GM12878 (cell line): ENCODE data around the gene ATP1A1. TPM values are rescaled to one million over a fixed set of nuclear protein-coding genes. Genes with fewer than 3 reads are reported as not detected.
A peak's percentile ranks its signal among the peaks of the same experiment; 100 is the strongest.

Source experiments
- ATAC-seq: fragments of 200-7000 bp; cut with Tn5 transposase; 3 replicates; pipeline ENCODE4 v1.9.1; 2020; ENCODE audit warnings: mild to moderate bottlenecking, moderate library complexity
- BruUV-seq: library from RNA; stranded (reverse); fragments of 400-500 nt; replicated peaks from 2 replicates; lab custom pipeline; 2021; lab: Mats Ljungman, UMichigan
- CTCF ChIA-PET: fragments of 300-600 bp; sonication (Branson Sonifier 250); formaldehyde crosslinking; extraction: SDS; loops from one replicate; lab custom pipeline; 2021; ENCODE audit warnings: inconsistent platforms; lab: Yijun Ruan, JAX
- POLR2A ChIA-PET: fragments of 350-600 bp; formaldehyde crosslinking; extraction: SDS; loops from one replicate; lab custom pipeline; 2021; ENCODE audit warnings: inconsistent platforms; lab: Charles Lee
- RAD21 ChIA-PET: fragments of 300-600 bp; sonication (Branson Sonifier 250); formaldehyde crosslinking; loops from one replicate; lab custom pipeline; 2023; ENCODE audit warnings: antibody characterized with exemption; ENCODE audit not compliant: unreplicated experiment; lab: Charles Lee
- SMC1A ChIA-PET: fragments of 300-600 bp; sonication (Branson Sonifier 250); formaldehyde crosslinking; loops from one replicate; lab custom pipeline; 2023; ENCODE audit not compliant: unreplicated experiment, uncharacterized antibody; lab: Charles Lee
- DNase-seq: peaks from one replicate; pipeline ENCODE4 v3.0.0-alpha.2; 2011; ENCODE audit warnings: low read depth, low spot score
- FAIRE-seq: peaks from 3 replicates; lab custom pipeline; 2011; peaks lifted over from hg19 to GRCh38; lab: Jason Lieb, UNC
- H2AFZ ChIP-seq: 2 replicates; pipeline ENCODE4 v1.6.0; 2011; ENCODE audit warnings: low read depth, low read length, control low read depth; ENCODE audit not compliant: control insufficient read depth
- H3K27ac ChIP-seq: 2 replicates; pipeline ENCODE4 v1.5.1; 2011; ENCODE audit warnings: control low read depth; ENCODE audit not compliant: control insufficient read depth, insufficient read depth
- H3K27me3 ChIP-seq, 2 experiments: replicated peaks in 1 of 2; 2 replicates each; pipeline versions ENCODE4 v1.6.0 to v1.6.1; 2011; ENCODE audit warnings: low read length in 1 of 2; ENCODE audit not compliant: control insufficient read depth in 2 of 2, insufficient read depth in 2 of 2
- H3K36me3 ChIP-seq, 2 experiments: 2 replicates each; pipeline ENCODE4 v1.5.1; 2011; ENCODE audit warnings: low read length in 1 of 2; ENCODE audit not compliant: control insufficient read depth in 2 of 2, insufficient read depth in 2 of 2
- H3K4me1 ChIP-seq: 2 replicates; pipeline ENCODE4 v1.6.1; 2011; ENCODE audit warnings: mild to moderate bottlenecking, low read length, moderate library complexity, mixed read lengths; ENCODE audit not compliant: control insufficient read depth, insufficient read depth
- H3K4me2 ChIP-seq: 2 replicates; pipeline ENCODE4 v1.6.0; 2011; ENCODE audit warnings: control low read depth; ENCODE audit not compliant: control insufficient read depth, insufficient read depth
- H3K4me3 ChIP-seq: fragments of 200-600 bp; sonication (generic); 2 replicates; pipeline ENCODE4 v1.5.1; 2016
- H3K79me2 ChIP-seq: 2 replicates; pipeline ENCODE4 v1.6.0; 2011; ENCODE audit warnings: low read length; ENCODE audit not compliant: control insufficient read depth, insufficient read depth
- H3K9ac ChIP-seq: 2 replicates; pipeline ENCODE4 v1.8.0; 2011; ENCODE audit warnings: low read length, control low read depth, mixed read lengths; ENCODE audit not compliant: control insufficient read depth, insufficient read depth
- H3K9me3 ChIP-seq: replicated peaks from 3 replicates; pipeline ENCODE4 v1.5.1; 2011; ENCODE audit warnings: mild to moderate bottlenecking, low read length; ENCODE audit not compliant: control insufficient read depth, insufficient read depth
- H4K20me1 ChIP-seq: 2 replicates; pipeline ENCODE4 v1.6.0; 2011; ENCODE audit not compliant: control insufficient read depth, insufficient read depth
- DPF2 ChIP-seq: fragments of 450-650 bp; IDR thresholded peaks from 2 replicates; pipeline ENCODE4 v1.6.1; 2017; ENCODE audit warnings: mild to moderate bottlenecking
- GATAD2B ChIP-seq: fragments of 450-650 bp; conservative IDR thresholded peaks from 2 replicates; pipeline ENCODE4 v1.6.1; 2017; ENCODE audit warnings: low read depth, mild to moderate bottlenecking, moderate library complexity
- NR2C1 ChIP-seq: fragments of 450-650 bp; IDR thresholded peaks from 2 replicates; pipeline ENCODE4 v1.6.1; 2017; ENCODE audit warnings: antibody characterized with exemption, mild to moderate bottlenecking, moderate library complexity
- NRF1 ChIP-seq: conservative IDR thresholded peaks from 2 replicates; pipeline ENCODE4 v1.6.1; 2011; ENCODE audit warnings: mild to moderate bottlenecking, low read depth, low read length, improper control_type of control experiment
- RAD21 ChIP-seq: IDR thresholded peaks from 2 replicates; pipeline ENCODE4 v1.6.1; 2011; ENCODE audit warnings: mild to moderate bottlenecking, low read depth, low read length, moderate library complexity; ENCODE audit not compliant: insufficient read depth
- STAT1 ChIP-seq: fragments of 450-650 bp; conservative IDR thresholded peaks from 2 replicates; pipeline ENCODE4 v1.6.1; 2014; ENCODE audit warnings: antibody characterized with exemption, mild to moderate bottlenecking
- STAT3 ChIP-seq: IDR thresholded peaks from 2 replicates; pipeline ENCODE4 v1.6.1; 2011; ENCODE audit warnings: low read depth, low read length, improper control_type of control experiment
- YY1 ChIP-seq: IDR thresholded peaks from 2 replicates; pipeline ENCODE4 v1.6.1; 2011; ENCODE audit warnings: low read depth, mild to moderate bottlenecking, low read length
- ZBTB4 ChIP-seq: fragments of 450-650 bp; formaldehyde crosslinking; IDR thresholded peaks from 2 replicates; pipeline ENCODE4 v1.4.0; 2022; ENCODE audit warnings: mild to moderate bottlenecking, moderate library complexity
- WGBS: methylation state at CpG from one replicate; pipeline ENCODE4 v1.1.6; 2016; ENCODE audit warnings: low lambda C conversion rate; ENCODE audit not compliant: insufficient replicate concordance, insufficient coverage; ENCODE audit errors: missing lambda C conversion rate; 5-methylcytosine and 5-hydroxymethylcytosine counted together
- in situ Hi-C: fragments of 300-500 bp; cut with MboI; formaldehyde crosslinking; loops from 9 replicates; pipeline ENCODE4 v1.14.3; 2018; ENCODE audit warnings: mixed read lengths
- intact Hi-C: fragments of 100-400 bp; cut with micrococcal nuclease; formaldehyde crosslinking; loops from one replicate; pipeline ENCODE4 v1.14.2; 2022; ENCODE audit not compliant: unreplicated experiment
- polyA plus RNA-seq, 11 experiments: library from polyadenylated mRNA; depleted of rRNA in 4 of 11; unstranded in 6 of 11; stranded (reverse) in 5 of 11; fragments of >200 nt; fragmentation: Nextera tagmentation in 4 of 11; fragmentation: Illumina TruSeq in 1 of 11; extraction: Ambion mirVana in 4 of 11; extraction: Trizol in 1 of 11; gene quantifications; 1 replicate in 1 of 11; 2 replicates in 10 of 11; pipeline versions ENCODE4 v1.2.1 to v1.2.3, GENCODE V29; 2011 to 2016; ENCODE audit warnings: inconsistent platforms in 2 of 11, missing spikeins in 2 of 11, low read depth in 1 of 11
- total RNA-seq, 4 experiments: library from RNA; depleted of rRNA in 3 of 4; stranded (reverse); fragments of >200 nt in 3 of 4; fragmentation: Illumina TruSeq in 1 of 4; extraction: Trizol in 1 of 4; gene quantifications; 2 replicates each; pipeline versions ENCODE4 v1.2.1 to v1.2.3, GENCODE V29; 2013 to 2021
- TF ChIP-seq, protein P1 (sequence below): IDR thresholded peaks from 2 replicates; pipeline ENCODE4 v1.6.1; 2012; ENCODE audit warnings: low read depth, low read length, improper control_type of control experiment

The ATP1A1 gene
- total and polyA plus RNA-seq, 10 of the 15 experiments (the other 5 are each of a cell fraction or from before 2014, with no cell fraction given), result 113 to 566 (median 313) TPM

GRCh38 chr1:116334015-116334547 is 39.0 kb upstream of the ATP1A1 start (continued):
- TF ChIP-seq, protein P1, sequence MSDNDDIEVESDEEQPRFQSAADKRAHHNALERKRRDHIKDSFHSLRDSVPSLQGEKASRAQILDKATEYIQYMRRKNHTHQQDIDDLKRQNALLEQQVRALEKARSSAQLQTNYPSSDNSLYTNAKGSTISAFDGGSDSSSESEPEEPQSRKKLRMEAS, result no peak
- TF ChIP-seq NR2C1 (no peak), GATAD2B (no peak)

DNA sequence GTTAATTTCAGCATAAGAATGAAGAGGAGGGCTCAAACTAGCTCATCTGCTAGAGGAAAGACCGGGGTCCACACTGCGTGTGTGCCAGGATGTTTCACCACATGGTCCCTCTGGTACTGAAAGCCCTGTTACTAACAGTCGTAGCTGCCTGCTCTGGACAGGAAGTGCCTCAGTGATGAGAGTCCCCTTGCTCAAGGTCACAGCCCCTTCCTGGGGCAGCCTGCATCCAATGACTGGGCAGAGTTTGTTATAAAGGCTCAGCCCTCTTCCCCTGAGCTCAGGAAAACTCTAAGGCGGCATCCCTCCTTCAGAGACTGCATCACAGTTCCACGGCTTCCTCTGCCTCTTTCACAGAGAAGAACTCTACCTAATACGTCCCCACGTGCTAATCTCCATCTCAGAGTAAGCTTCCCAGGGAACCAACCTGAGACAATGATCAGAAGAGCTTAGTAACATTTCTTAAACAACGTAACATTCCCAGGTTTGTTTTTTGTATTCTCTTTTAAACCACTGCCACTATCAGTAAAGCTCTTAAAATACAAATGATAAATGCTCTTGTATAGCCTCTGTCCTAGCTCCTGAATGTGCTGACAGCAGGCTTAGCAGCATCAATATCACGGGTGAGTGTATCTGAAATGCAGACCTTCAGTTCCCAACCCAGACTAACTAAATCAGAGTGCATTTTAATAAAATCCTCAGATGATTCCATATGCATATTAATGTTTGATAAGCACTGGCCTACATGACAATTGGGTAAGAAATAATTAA is 38.0 kb upstream of the ATP1A1 start:
- no TSS peak for BruUV-seq
- H2AFZ ChIP-seq, result no peak overlapping the region

More for the DNA sequence above, 38.0 kb upstream of the ATP1A1 start:
- Histone ChIP-seq H3K27ac (no peak overlapping the region), H3K27me3 (no peaks in the 10 kb centered on the region), H4K20me1 (no peaks in the 10 kb centered on the region), H3K4me2 (no peak overlapping the region), H3K4me3 (no peak overlapping the region), H3K4me1 (no peaks in the 10 kb centered on the region), H3K36me3 (no peaks in the 10 kb centered on the region), H3K9me3 (no peaks in the 10 kb centered on the region), H3K79me2 (no peaks in the 10 kb centered on the region), H3K9ac (no peak overlapping the region)
- intact Hi-C loops (no loop called here), in situ Hi-C loops (no loop called here)
- ChIA-PET SMC1A (interaction anchor here (0.6 to 1.4 kb wide), 6 partner anchors 9 to 142 kb away, joined by 3 read pairs; no protein-coding TSS in a partner anchor), RAD21 (no interaction called here), CTCF (interaction anchor here (1.0 to 1.2 kb wide), 2 partner anchors 76 to 181 kb away, joined by 3 read pairs; no protein-coding TSS in a partner anchor), POLR2A (no interaction called here)
- no peak for FAIRE-seq
- peak; percentile 21; the same call in 1 of the 3 replicates for ATAC-seq
- 34% methylated on average over 9 of the region's 9 CpGs for WGBS
- TF ChIP-seq DPF2, result no peak
- TF ChIP-seq RAD21, result no peak
- no peak for TF ChIP-seq STAT1
- TF ChIP-seq YY1, result no peak
- no peak for TF ChIP-seq NRF1
- TF ChIP-seq ZBTB4, result no peak
- TF ChIP-seq STAT3, result no peak
- DNase-seq, result no peak
